ENCODE data around the gene MLIP.

The MLIP gene

DNA sequence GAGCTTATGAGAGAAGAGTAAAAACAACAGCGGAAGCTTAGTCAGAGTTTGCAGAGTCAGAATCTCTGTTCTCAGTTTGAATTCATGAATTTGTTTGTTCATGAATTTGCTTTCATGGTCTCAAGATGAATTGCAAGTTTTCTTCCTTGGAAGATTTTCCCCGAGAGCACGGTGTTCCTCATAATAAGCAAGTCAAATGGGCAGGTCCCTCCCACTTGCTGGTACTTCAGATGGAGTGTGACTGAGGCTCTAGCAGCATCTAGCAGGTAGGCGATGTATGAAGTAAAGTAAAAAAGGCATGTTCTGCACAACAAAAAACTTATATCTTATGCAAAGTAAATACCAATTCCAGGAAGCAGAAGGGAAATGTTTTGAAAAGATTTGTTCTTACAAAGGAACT lies 15.5 kb upstream of the MLIP start:
- DNase-seq (ENCODE audit: low read depth): no peak

DNA sequence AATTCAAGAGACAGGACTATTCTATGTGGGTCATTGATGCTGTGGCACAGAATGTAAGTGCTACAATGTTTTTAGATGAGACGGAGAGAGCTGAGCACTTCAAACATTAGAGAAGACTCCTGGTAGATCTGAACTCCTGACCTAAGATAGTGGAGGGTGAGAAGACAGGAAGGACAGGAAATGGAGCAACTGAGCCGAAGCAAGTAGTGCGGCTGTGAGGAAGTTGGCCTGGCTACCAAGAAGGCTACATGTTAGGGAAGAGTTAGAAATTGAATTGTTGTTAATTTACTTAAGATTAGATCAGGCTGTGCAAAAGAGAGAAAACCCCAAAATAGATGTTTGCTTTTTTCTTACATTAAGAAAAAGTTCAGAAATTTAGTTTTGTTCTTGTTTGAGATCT lies 14.4 kb upstream of the MLIP start:
- no peak for DNase-seq (ENCODE audit: low read depth)

DNA sequence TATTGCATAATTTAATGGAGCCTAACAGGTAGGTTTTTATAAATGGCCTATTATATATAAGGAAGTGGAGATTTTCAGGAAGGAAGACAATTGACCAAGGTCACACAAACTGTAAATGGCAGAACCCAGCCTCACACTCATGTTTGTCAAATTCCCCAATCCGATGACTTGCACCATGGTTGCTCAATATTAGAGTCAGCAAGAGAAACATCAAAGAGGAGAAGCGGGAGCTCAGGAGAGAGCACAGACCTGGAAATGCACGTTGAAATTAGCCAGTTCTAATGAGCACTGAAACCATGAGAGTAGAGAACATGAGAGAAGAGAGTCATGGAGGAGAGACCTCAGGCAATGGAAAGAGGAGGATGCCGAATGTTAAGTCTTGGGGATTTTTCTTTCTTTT lies 13.5 kb upstream of the MLIP start:
- no peak for DNase-seq (ENCODE audit: low read depth)

DNA sequence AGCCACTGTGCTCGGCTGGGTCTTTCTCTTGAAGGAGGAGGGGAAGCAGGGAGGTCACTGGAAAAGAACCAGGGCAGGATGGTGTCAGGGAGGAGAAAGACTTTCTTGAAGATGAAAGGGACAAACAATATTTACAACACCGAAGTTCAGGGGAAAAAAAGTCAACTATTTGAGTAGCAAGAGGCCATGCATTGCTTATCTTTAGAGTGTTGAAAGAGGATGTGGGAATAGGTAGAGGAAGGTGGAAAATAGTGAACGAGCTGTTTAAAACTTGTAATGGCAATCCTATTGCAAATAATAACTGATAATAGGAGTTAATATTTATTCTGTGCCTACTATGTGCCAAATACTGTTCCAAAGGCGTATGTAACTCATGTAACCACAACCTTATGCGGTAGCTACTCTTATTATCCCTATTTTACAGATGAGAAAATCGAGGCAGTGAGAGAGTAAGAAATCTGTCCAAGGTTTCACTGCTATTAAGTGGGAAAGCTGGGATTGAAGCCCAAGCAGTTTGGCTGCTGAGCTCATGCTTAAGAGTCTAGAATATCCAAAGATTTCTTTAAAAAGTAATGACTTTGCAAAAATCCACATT lies 12.7 kb upstream of the MLIP start:
- no peak for DNase-seq (ENCODE audit: low read depth)

DNA sequence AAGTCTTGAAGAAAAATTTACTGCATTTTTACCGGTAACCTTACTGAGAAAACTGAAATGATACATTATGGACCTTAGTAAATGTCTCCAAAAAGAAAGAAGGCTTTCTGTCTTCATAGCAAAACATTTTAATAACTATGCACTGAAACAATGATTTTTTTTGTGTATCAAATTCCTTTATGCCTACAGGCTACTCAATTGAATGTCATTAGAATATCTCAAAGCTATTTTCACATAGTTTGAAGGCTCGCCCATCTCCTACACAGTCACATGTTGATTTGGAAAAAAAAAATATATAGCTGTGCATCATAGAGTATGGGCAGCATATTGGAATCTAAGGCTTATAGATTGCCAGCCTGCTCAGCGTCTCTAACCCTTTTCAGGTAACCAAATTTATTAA lies 12.0 kb upstream of the MLIP start:
- no peak for DNase-seq (ENCODE audit: low read depth)

DNA sequence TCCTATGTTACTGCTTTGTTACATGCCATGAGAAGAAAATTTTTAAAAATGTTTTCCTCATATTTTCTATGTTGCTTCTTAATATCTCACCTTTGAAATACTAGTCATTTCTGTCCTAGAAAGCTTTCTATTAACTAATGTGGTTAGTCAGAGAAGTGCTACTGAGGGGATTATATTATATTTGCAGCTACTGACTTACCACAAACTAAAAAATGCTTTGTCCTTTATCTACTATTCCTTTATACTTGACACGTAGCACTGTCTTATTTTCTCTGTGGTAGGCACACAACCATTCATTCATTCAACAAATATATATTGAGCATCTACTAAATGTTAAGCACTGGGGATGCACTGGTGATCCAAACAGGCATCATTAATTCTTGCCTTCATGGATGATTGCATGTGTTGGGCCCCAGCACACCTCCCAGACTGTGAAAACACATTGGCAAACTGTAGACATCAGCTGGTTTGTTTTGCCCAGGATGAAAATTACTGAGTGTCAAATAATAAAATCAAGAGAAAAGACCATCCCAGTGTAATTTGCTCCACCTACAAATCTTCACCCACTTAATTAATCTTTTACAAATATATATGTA lies 10.7 kb upstream of the MLIP start:
- no peak for DNase-seq (ENCODE audit: low read depth)

DNA sequence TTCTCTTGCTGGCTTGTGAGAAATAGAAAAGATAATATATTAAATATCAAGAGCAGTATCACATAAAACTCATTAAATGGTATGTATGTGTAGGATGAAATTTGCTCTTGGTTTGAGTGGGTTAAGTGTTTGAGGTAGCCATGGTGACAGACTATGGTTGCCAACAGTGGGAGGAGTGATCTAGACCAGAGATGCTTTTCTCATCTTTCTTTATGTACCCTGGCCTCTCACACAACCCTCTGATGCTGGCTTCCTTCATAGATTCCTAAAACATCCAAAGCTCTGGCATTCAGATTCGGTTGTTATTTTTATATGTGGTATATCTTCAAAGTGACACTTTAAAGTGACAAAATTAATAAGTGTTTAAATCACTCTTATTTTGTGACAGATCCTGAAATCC lies 9.0 kb upstream of the MLIP start:
- no peak for DNase-seq (ENCODE audit: low read depth)

DNA sequence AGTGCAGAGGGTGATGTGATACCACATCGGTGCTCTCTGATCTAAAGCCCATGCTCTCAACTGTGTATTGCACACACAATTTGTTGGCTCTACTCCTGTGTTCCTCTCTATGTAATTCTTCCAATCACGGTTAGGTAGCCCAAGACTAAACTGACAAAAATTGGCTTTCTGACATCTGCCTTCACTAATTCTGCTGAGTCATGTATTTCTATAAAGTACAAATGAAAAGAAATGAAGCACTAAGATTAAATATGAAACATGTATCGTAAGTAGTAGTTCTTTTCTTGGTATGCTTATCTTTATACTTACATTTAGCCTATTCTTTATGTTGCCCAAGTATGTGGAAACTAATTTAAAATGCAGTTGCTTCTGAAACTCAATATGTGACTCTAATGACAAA lies 7.7 kb upstream of the MLIP start:
- no peak for DNase-seq (ENCODE audit: low read depth)

DNA sequence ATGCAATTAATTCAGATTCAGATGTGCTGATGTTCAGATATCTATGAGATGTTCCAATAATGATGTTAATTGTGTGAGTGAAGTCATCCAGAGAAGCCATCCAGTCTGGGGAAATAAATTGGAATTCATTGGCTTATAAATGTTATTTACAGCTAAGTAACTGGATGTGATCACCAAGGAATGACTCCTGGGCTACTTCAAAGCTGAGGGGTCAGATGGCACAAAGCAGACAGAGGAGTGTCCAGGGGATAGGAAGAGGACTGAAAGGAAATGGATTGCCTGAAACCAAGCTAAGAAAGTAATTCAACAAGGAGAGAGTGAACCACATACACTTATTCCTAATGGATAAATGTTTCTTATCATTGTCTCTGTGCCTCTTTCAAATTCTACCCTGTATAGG lies 4.5 kb upstream of the MLIP start:
- DNase-seq (ENCODE audit: low read depth): no peak

DNA sequence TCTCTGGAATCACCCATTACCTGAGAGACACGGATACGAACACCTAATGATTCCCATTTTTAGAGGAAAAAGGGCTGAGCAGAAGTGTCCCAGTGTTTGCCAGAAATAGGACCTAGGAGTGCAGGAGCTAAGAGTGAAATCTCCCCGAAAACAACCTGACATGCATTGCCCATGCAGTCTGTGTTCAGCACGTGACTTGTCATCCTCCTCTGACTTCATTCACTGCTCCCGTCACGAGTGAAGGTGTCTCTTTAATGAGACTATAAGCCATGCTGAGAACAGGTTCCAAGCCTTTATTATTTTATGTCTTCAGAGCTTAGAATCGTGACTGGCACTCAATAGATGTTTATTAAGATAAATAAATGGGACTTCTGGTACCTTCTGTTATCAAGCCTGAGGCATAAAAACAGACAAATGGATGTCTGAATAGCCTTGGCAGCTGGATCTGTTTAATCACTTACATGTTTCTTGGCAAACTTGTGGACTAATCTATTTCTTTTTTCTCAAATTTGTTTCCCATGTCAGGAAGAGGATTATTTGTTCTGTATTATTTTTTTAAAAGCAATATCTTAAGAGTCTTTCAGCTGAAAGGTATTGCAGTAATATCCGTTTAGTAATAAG lies 3.7 kb upstream of the MLIP start:
- DNase-seq (ENCODE audit: low read depth): no peak

DNA sequence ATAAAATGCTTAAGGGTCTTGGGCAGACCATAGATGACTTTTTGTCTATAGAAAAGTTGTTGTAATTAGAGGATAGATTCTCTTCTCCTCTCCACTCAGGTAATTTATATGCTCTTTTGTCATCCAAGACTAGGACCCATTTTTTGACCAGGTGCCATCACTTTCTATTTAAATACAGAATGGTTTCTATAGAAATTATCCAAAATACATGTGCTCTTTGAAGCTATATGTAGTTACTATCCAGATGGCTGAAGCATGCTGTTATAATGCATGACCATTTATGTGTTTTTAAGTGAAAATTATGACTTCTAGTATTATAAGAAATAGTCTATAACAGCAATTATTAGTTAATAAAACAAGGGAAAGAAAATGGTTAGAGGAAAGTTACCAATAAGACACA lies 3.0 kb upstream of the MLIP start:
- DNase-seq (ENCODE audit: low read depth): no peak

DNA sequence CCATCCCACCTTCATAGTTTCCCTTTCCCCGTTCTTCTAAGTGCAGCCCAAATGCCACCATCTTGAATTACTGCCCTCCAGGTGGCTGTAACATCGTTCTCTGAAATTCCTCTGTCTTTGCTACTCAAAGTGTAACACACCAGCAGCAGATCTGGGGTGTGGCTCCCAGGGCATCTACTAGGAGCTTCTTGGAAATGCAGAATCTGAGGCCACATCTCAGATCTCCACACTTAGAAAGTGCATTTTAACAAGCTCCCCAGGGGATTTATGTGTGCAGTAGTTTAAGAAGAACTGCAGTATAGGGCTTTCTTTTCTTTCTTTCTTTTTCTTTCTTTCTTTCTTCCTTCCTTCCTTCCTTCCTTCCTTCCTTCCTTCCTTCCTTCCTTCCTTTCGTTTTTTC lies 1.7 kb upstream of the MLIP start:
- DNase-seq (ENCODE audit: low read depth): no peak

DNA sequence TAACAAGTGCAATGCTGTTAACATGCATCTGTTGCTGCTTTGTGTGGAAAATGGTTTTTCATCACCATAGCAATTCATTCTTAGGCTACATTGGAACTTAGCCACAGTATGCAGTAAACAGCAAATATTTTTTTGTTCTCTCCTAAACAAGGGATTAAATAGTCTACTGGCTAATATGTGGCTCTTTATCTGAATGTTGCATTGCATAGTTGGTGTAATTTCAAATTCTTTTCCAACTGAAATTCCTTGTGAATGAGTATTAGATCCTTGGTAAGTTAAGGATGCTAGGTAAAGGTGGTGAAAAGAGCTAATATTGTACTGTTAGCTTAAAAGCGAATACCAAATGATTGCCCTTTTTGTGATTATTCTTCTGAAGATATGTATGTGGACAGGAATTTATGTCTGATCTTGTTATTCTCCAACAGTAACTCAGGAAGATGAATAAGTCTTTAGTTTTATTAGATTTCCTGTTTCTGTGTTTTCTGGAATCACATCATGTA lies 958 bp downstream of the MLIP start:
- no peak for DNase-seq (ENCODE audit: low read depth)

DNA sequence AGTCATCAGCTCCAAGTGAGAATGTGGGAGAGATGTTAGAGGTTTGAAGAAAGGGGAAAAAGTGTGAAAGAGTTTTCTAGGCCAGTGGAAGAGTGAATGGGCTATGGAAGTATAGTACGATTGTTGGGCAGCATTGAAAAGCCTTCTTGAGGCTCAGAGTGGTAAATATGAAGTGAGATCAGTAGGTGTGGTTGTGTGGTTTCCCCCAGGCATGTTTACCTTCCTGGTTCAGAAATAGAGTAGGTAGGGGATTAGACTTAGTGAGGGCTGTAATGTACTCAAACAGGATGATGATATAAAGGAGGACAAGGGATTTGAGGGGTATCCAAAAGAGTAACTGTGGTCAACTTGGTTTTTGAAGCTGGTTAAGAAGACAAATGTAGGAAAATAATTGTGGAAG lies 3.7 kb downstream of the MLIP start:
- no peak for DNase-seq (ENCODE audit: low read depth)

DNA sequence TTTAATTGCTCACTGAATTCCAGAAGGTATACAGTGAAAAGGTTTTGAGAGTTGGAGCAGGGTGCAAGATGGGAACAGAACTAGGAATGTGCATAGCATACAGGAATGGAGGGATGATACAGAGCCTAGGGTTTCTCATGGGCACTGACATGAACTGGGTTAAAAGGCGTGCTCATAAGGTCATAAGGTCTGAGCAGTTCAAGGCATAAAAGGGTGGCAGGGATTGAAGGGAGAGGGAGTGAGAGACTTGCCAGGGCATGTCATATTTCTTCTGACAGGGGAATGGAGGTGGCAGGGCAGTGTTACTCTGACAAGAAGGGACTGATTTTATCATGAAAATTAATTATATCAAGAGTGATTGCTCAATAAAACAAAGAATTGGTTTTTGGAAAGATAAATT lies 4.7 kb downstream of the MLIP start:
- DNase-seq (ENCODE audit: low read depth): no peak

DNA sequence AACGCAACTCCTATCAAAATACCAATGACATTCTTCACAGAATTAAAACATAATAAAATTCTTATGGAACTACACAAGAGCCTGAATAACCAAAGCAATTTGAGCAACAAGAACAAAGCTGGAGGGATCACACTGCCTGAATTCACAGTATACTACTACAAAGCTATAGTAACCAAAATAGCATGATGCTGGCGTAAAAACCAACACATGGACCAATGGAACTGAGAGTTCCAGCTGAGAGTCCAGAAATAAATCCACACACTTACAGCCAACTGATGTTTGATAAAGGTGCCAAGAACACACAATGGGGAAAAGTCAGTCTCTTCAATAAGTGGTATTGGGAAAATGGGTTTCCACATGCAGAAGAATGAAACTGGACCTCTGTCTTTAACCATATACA lies 6.9 kb downstream of the MLIP start:
- no peak for DNase-seq (ENCODE audit: low read depth)

DNA sequence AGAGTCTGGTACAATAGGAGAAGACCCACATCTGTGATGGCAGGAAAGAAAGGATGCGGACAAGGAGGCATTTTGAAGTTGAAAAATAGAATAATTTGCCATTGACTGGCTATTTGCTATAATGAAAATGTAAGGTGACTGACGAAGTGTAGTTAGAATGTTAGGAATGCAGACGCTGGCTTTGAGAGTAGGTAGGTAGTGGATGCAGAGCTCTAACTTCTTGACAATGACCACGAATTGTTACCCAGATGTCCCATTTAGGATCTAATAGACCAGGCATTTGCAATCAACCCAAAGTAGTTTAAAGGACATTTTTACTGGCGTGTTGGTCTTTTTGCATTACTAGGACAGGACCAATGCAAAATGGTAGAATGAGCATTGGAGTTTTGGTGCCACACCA lies 14.2 kb downstream of the MLIP start:
- DNase-seq (ENCODE audit: low read depth): no peak

DNA sequence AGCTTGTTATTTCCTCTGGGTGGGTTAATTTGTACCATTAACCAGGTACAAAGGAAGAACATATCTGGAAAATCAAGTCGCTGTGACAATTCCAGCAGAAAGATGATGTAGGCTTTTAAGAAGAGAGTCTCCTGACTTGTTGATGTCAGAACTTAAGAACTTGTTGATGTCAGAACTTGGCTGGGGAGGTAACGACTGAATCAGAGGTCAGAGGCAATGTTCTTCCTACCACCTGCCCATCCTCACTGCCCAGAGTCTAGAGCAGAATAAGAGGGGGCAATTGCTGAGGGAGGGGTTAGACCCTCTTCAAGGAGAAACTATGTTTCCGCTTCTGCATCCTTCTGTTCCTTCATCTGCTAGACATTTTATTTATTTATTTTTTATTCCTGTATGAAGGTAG lies 18.9 kb downstream of the MLIP start:
- DNase-seq (ENCODE audit: low read depth): no peak

DNA sequence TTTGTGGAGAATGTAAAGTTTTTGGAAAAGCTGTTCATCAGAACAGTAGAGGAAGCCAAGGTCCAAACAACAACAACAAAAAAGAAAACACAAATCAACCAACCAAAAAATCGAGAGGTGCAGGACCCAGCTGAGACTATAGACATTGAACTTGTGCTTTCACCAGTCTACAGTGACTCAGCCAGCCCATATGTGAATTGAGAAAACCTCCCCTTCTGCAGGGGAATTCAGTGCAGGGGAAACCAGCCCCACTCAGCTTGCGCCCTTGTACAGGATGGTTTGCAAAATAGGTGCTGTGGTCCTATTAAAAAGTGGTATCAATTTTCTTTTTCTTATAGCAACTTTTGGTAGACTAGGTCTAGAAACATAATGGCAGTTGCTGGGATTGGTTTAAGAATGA lies 21.3 kb downstream of the MLIP start:
- no peak for DNase-seq (ENCODE audit: low read depth)

DNA sequence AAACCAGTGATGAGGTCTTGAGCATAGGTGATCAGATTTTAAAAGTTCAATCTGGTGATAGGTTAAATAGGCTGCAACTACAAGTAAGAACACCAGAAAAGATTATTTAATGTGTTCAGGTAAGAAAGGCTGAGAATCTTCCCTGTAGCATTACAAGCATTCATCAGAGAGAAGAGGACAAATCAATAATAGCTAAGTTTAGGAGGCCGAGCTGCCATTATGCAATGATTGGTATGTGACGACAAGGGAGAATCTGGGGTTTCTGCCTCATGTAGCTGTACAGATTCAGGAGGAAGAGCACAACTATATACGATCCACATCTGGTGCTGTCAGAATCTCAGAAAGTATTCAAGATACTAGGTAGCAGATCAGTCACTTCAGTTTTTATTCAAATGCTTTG lies 21.9 kb downstream of the MLIP start:
- no peak for DNase-seq (ENCODE audit: low read depth)

DNA sequence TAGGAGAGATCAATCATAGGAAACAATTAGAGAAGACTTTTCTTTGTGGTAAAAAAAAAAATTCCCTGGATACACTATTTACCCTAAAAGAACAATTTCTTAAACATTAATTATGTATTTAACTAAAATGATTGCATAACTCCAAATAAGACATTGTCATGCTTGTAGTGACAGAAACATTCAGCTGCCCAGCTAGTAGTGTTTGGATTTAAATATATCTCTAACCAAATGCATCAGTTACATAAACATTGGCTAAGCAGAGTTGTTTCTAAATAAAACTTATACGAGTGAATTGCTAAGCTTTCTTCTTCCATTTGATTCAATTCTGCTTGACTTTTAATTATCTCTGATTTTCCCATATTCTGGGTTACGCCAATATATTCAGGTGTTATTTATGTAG lies 23.7 kb downstream of the MLIP start:
- DNase-seq (ENCODE audit: low read depth): no peak

DNA sequence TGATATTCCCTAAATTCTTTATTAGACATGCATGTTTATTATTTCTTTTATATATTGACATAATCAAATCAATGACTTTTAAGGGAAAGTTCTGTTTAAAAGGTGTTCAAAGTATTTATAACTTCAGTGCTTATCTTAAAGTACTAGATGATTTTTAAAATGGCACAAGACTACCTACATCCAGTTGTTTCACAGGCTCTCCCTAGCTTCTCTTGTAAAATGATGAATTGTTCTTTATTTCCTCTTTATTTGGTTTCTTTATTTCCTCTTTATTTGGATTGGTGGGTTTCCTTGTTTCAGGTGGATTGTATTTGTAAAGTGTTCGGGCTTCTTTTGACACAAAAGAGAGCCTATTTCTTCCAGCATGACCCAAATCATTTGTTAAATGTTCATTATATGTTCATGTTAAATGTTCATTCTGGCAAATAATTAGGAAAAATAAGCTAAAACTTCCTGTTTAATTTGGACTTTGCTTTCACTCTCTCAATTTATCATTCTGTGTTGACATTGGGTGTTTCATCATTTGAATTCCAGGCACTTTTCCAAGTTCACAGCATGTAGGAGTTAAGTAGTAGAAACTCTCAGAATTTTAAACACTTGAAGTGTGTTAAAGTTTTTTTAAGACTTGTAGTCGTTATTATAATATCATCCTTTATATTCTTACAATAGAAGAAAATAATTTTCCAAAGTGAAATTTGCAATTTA lies 24.6 kb downstream of the MLIP start:
- no peak for DNase-seq (ENCODE audit: low read depth)

DNA sequence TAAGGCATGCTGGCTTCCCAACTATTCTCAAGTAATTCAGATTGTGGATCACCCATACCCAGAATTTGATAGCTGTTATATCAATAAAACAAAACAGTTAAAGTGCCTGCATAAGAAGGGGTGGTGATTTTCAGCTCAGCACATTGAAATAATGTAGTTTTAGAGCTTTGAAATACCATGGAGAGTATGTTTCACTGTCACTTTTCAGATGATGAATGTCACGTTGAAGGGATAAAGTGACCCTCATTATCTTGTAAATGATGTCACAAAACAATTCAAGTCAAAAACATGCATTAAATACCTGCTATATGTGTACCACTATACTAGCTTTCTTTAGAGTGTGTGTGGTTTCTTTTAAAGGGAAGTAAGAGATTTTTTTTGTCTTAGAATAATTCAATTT lies 27.6 kb downstream of the MLIP start:
- no peak for DNase-seq (ENCODE audit: low read depth)
